ENCODE results near the gene RREB1.

The RREB1 gene

DNA sequence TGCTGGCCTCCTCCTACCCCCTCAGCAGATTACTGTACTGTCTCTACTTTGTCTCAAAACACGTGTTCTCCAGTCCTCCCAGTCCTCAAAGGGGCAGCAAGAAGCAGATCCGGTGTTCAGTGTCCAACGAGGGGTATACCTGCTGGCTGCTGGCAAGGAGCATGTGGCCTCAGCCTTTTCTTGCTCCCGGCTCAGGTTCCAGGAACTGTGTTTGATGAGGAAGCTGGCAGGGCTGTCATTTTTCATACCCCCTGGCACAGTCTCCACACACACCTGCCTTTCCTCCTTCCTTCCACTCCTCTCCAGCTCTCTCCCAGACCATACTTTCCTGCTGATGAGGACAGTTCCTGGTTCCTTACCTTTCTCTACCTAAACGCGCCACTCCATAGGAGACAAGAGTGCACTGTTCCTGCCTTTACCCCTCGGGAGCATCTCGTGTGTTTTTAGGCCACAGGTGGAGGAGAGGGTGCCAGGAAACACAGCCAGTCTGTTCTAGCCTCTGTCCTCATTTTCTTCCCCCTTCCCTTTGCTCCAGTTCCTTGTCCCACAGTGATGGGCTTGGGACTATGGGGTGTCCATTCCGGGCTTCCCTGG, 128.0 kb downstream of the RREB1 start:
- Histone ChIP-seq H3K9me3 (no peaks in the 10 kb centered on the region), H3K4me1 (no peaks in the 10 kb centered on the region), H3K4me3 (ENCODE audit: low read depth, low read length) (no peak overlapping the region), H3K36me3 (0 out of 2 replicates have a peak, but pooled peaks cover 2% of the 10 kb centered on the region), H3K27me3 (no peaks in the 10 kb centered on the region; the same call in 1 of the 2 replicates)
- no peak for DNase-seq
- TF ChIP-seq, protein P1, sequence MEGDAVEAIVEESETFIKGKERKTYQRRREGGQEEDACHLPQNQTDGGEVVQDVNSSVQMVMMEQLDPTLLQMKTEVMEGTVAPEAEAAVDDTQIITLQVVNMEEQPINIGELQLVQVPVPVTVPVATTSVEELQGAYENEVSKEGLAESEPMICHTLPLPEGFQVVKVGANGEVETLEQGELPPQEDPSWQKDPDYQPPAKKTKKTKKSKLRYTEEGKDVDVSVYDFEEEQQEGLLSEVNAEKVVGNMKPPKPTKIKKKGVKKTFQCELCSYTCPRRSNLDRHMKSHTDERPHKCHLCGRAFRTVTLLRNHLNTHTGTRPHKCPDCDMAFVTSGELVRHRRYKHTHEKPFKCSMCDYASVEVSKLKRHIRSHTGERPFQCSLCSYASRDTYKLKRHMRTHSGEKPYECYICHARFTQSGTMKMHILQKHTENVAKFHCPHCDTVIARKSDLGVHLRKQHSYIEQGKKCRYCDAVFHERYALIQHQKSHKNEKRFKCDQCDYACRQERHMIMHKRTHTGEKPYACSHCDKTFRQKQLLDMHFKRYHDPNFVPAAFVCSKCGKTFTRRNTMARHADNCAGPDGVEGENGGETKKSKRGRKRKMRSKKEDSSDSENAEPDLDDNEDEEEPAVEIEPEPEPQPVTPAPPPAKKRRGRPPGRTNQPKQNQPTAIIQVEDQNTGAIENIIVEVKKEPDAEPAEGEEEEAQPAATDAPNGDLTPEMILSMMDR (IDR thresholded peaks at IDR 0.05; ENCODE audit: low read depth, low read length): no peak

DNA sequence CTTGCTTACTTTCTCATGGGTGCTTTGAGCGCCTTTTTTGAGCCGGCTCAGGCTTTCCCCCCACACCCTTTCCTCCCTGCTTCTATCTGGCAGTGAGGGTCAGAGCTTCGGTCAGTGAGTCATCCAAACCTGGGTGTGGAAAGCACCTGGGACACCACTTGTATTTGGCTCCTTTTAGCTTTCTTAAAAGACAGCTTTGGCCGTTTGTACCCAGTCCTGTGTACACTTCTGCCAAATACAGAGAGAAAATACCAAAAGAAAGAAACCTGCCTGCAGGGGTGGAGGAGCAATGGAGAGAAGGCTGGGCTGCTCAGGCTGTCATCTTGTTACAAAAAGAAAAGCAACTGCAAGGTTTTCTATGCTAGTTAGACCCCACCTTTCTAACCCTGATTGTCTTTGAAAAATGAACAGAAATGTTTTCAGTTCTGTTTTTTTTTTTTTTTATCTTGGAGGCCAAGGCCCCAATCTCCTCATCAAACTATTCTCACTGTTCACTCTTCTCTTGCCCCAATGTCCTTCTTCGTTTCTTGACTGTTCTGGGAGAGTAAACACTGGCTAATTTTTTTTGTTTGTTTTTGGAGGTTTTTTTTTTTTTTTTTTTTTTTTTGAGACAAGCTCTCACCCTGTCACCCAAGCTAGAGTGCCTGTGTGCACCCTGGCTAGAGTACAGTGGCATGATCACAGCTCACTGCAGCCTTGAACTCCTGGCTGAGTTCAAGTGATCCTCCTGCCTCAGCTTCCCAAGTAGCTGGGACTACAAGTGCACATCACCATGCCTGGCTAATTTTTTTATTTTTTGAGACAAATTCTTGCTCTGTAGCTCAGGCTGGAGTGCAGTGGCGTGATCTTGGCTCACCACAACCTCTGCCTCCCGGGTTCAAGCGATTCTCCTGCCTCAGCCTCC, 128.8 kb downstream of the RREB1 start:
- Histone ChIP-seq H3K9me3 (no peaks in the 10 kb centered on the region), H3K4me3 (ENCODE audit: low read depth, low read length) (no peak overlapping the region), H3K27me3 (no peaks in the 10 kb centered on the region; the same call in 1 of the 2 replicates), H3K4me1 (no peaks in the 10 kb centered on the region), H3K36me3 (0 out of 2 replicates have a peak, but pooled peaks cover 2% of the 10 kb centered on the region)
- TF ChIP-seq, protein P1 (IDR thresholded peaks at IDR 0.05; ENCODE audit: low read depth, low read length): no peak
- no peak for DNase-seq

DNA sequence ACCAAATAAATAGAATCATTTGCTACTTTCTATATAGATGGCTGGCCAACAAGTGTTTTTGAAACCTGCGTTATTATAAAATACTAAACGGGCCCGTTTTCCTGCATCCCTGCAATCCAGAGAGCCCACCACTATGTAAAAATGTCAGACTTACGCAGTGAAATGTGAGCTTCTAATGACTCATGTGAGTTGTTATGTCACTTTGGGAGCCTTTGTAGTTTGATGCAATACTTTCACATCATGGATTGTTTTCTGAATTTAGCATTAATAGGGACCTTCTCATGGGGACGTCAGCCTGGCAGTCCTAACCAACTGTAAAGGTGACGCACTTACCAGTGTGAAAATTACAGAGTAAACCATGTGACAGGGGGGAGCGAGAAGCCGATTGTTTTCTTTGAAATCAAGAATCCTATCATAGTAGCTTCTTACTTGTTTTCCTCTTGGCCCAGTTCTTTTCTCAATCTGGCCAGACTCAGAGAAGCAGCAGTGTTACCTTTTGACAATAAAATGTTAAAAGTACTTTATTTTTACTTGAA, 130.0 kb downstream of the RREB1 start:
- H3K4me3 ChIP-seq (ENCODE audit: low read depth, low read length): no peak overlapping the region
- TF ChIP-seq, protein P1 (IDR thresholded peaks at IDR 0.05; ENCODE audit: low read depth, low read length): no peak
- H3K36me3 ChIP-seq: 0 out of 2 replicates have a peak, but pooled peaks cover 2% of the 10 kb centered on the region
- no peak for DNase-seq
- no peaks in the 10 kb centered on the region; the same call in 1 of the 2 replicates for H3K27me3 ChIP-seq
- no peaks in the 10 kb centered on the region; the same call in 1 of the 2 replicates for H3K4me1 ChIP-seq
- no peaks in the 10 kb centered on the region for H3K9me3 ChIP-seq

DNA sequence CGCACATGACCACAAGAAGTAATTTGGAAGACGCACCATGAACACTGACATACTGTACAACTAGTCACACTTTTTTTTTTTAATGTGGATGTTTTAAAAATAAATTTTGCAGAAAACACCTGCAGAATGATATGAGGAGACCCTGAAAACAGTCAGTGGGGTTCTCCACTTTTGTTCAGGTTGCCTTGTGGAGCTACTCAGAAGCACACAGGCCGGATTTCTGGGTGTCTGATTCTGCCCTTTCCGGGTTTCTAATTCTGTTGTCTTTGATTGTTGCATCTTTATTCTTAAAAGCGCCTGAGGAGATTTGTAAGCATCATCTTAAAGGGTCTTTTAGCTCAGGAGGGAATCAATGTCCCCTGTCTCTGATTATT, 130.8 kb downstream of the RREB1 start:
- Histone ChIP-seq H3K4me1 (no peaks in the 10 kb centered on the region; the same call in 1 of the 2 replicates), H3K36me3 (0 out of 2 replicates have a peak, but pooled peaks cover 2% of the 10 kb centered on the region), H3K27me3 (no peaks in the 10 kb centered on the region; the same call in 1 of the 2 replicates), H3K9me3 (no peaks in the 10 kb centered on the region), H3K4me3 (ENCODE audit: low read depth, low read length) (no peak overlapping the region)
- TF ChIP-seq, protein P1 (IDR thresholded peaks at IDR 0.05; ENCODE audit: low read depth, low read length): no peak
- no peak for DNase-seq

GRCh38 chr6:7238900-7239589, 131.3 kb downstream of the RREB1 start:
- Histone ChIP-seq H3K27me3 (no peaks in the 10 kb centered on the region; the same call in 1 of the 2 replicates), H3K9me3 (no peaks in the 10 kb centered on the region), H3K4me3 (ENCODE audit: low read depth, low read length) (no peak overlapping the region), H3K4me1 (no peaks in the 10 kb centered on the region; the same call in 1 of the 2 replicates), H3K36me3 (0 out of 2 replicates have a peak, but pooled peaks cover 2% of the 10 kb centered on the region)
- DNase-seq: peak; percentile 95
- TF ChIP-seq, protein P1 (IDR thresholded peaks at IDR 0.05; ENCODE audit: low read depth, low read length): peak; percentile 86
